GM13976 (cell line): ENCODE measurements around the gene AKAP5.

Experiments used
- DNase-seq: peaks from one replicate; pipeline ENCODE4 v3.0.0; 2012; ENCODE audit warnings: low spot score
- CTCF ChIP-seq: IDR thresholded peaks from 2 replicates; pipeline ENCODE4 v1.5.1; 2012; ENCODE audit warnings: borderline replicate concordance, mild to moderate bottlenecking; ENCODE audit not compliant: insufficient read depth; ENCODE audit errors: extremely low read depth, missing control alignments, control extremely low read depth
- in situ Hi-C: fragments of 300-500 bp; cut with MboI; formaldehyde crosslinking; loops from one replicate; pipeline ENCODE4 v1.12.0; 2022; ENCODE audit warnings: low sequenced_read_pairs, mixed read lengths, inconsistent platforms; ENCODE audit not compliant: unreplicated experiment

AKAP5 gene

GRCh38 chr14:64422005-64422404 lies 43.3 kb upstream of the AKAP5 start:
- TF ChIP-seq CTCF = no peak
- no peak for DNase-seq
- in situ Hi-C loops = no loop called here

GRCh38 chr14:64422756-64423155 lies 42.5 kb upstream of the AKAP5 start:
- no peak for DNase-seq
- in situ Hi-C loops = no loop called here
- no peak for TF ChIP-seq CTCF

GRCh38 chr14:64423987-64424386 lies 41.3 kb upstream of the AKAP5 start:
- no peak for TF ChIP-seq CTCF
- in situ Hi-C loops = no loop called here
- no peak for DNase-seq

GRCh38 chr14:64434528-64434927 lies 30.8 kb upstream of the AKAP5 start:
- TF ChIP-seq CTCF = no peak
- DNase-seq = no peak
- in situ Hi-C loops = no loop called here

- no peak for TF ChIP-seq CTCF
- in situ Hi-C loops = no loop called here
- DNase-seq = no peak
Observed at GRCh38 chr14:64438181-64438841, 27.0 kb upstream of the AKAP5 start.

GRCh38 chr14:64439141-64439540 lies 26.2 kb upstream of the AKAP5 start:
- no peak for DNase-seq
- no peak for TF ChIP-seq CTCF
- in situ Hi-C loops = no loop called here

GRCh38 chr14:64440494-64440893 lies 24.8 kb upstream of the AKAP5 start:
- no peak for TF ChIP-seq CTCF
- no peak for DNase-seq
- in situ Hi-C loops = no loop called here
